ENCODE measurements around the gene CLTCL1.

GRCh38 chr22:19166421-19166820 is 125.1 kb downstream of the CLTCL1 start:
- no peak for TF ChIP-seq EZH2phosphoT487 (IDR thresholded peaks at IDR 0.05; ENCODE audit: insufficient read depth, low read depth)
- no peak for TF ChIP-seq EZH2 (IDR thresholded peaks at IDR 0.05; ENCODE audit: insufficient read depth, poor library complexity, severe bottlenecking)
